Esophagus squamous epithelium (tissue), 4 donors: Measurements from ENCODE around the gene PADI1.

ENCODE experiments used
- POLR2A ChIP-seq, 4 donors: fragments of 450-650 bp; IDR thresholded peaks; one replicate each; pipeline ENCODE4 v1.6.1; 2017; ENCODE audit warnings: antibody characterized with exemption in 4 of 4, mild to moderate bottlenecking in 4 of 4, moderate library complexity in 3 of 4
- TF ChIP-seq, protein P1 (sequence below), 6 experiments: fragments of 450-650 bp in 4 of 6; fragments of 200-600 bp in 2 of 6; sonication (generic) in 2 of 6; IDR thresholded peaks; one replicate each; pipeline ENCODE4 v1.5.1; 2016 to 2019; ENCODE audit warnings: antibody characterized with exemption in 6 of 6, mild to moderate bottlenecking in 4 of 6, moderate library complexity in 4 of 6

DNA sequence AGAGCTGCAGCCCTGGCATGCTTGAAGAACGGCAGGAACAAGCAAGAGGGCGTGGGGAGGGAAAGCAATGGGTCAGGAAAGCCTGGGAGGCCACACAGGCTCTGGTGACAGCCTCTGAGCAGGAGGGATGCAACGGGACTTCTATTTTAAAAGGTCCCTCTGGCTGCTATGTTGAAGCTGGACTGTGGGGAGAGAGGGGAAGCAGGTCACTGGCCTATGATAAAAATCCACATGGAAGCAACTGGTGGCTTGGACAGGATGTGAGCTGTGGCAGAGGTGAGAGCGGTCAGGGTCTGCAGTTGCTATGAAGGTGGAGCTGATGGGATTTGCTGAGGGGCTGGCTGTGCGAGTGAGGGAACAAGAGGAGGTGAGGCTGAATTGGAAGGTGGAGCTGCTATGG, 11.2 kb downstream of the PADI1 start:
- TF ChIP-seq, protein P1, sequence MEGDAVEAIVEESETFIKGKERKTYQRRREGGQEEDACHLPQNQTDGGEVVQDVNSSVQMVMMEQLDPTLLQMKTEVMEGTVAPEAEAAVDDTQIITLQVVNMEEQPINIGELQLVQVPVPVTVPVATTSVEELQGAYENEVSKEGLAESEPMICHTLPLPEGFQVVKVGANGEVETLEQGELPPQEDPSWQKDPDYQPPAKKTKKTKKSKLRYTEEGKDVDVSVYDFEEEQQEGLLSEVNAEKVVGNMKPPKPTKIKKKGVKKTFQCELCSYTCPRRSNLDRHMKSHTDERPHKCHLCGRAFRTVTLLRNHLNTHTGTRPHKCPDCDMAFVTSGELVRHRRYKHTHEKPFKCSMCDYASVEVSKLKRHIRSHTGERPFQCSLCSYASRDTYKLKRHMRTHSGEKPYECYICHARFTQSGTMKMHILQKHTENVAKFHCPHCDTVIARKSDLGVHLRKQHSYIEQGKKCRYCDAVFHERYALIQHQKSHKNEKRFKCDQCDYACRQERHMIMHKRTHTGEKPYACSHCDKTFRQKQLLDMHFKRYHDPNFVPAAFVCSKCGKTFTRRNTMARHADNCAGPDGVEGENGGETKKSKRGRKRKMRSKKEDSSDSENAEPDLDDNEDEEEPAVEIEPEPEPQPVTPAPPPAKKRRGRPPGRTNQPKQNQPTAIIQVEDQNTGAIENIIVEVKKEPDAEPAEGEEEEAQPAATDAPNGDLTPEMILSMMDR (IDR thresholded peaks at IDR 0.05): no peak
- no peak for TF ChIP-seq POLR2A (IDR thresholded peaks at IDR 0.05)
